SK-MEL-5 (cell line): ENCODE data around the gene TWIST2. TPM values are rescaled to one million over a fixed set of nuclear protein-coding genes. Genes with fewer than 3 reads are reported as not detected.

Experiments
- DNase-seq: peaks from one replicate; pipeline ENCODE4 v3.0.0-alpha.2; 2016; ENCODE audit warnings: low read depth, low spot score
- in situ Hi-C: cut with HindIII; loops from 2 replicates; pipeline ENCODE4 v1.10.0; 2016; ENCODE audit warnings: low sequenced_read_pairs, high pct_unique_total_duplicates, low pct_unique_long_range_greater_than_20kb
- total RNA-seq: library from RNA; depleted of rRNA; stranded (reverse); fragments of >200 nt; shearing (Covaris generic); gene quantifications from 2 replicates; pipeline ENCODE4 v1.2.3, GENCODE V29; 2014

TWIST2 gene
- total RNA-seq, 1 experiment from 2014 or later, result not detected

DNA sequence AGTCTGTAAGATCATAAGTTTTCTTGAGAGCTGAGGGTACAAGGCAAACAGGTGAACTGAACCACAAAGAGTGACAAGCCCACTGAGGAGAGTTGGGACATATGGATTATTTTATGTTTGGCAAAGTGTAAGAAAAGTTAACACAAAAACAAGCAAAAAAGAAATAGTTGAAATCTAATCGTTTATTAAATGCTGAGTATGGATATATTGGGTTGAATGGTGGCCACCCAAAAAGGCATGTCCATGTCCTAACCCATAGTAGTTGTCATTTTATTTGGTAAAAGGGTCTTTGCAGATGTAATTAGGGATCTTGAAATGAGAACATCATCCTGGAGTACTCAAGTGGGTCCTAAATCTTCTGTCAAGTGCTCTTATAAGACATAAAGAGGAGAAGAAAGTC, 24.9 kb upstream of the TWIST2 start:
- in situ Hi-C loops, result no loop called here
- no peak for DNase-seq

DNA sequence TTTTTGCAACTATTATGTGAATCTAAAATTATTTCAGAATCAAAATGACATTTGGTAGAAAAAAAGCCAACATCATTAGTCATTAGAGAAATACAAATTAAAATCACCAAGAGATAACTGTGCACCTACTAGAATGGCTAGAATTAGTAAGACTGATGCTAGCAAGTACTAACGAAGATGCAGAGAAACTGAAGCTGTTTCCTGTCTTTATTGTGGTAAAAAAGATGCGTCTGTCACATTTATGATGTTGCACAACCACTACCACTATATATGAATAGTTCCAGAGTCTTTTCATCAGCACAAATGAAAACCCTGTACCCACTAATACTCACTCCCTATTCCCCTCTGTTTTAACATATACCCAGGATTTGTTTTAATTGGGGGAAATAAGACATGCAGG, 16.7 kb upstream of the TWIST2 start:
- DNase-seq, result no peak
- in situ Hi-C loops, result no loop called here

GRCh38 chr2:238834982-238835381, 12.9 kb upstream of the TWIST2 start:
- DNase-seq, result no peak
- in situ Hi-C loops, result no loop called here

DNA sequence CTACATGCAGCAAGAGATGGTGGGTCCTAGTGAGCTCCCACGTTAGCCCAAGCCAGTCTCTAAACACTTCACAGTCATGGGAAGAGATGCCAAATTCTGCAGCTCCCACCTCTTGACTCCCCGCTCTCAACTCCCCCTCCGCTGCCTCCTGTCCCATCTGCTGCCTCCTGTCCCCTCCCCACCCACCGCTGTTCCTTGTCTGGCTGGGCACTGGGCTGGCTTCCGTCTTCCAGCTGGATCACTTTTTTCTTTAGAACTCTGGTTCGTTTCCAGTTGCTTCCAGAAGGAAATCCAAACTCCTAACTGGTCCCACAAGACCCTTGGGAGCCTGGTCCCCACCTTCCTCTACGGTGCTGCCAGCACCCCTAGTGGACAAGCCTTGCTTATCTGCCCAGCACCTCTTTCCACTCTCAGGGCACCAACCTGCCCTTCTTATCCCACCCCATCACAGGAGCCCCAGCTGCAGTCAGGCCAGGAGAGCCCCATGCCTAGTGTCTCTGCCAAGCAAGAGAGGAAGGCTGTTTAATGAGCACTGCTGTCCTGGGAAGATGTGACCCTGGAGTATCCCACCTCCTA, 12.1 kb upstream of the TWIST2 start:
- no peak for DNase-seq
- in situ Hi-C loops, result no loop called here

GRCh38 chr2:238838786-238839327, 9.0 kb upstream of the TWIST2 start:
- DNase-seq, result no peak
- in situ Hi-C loops, result no loop called here

DNA sequence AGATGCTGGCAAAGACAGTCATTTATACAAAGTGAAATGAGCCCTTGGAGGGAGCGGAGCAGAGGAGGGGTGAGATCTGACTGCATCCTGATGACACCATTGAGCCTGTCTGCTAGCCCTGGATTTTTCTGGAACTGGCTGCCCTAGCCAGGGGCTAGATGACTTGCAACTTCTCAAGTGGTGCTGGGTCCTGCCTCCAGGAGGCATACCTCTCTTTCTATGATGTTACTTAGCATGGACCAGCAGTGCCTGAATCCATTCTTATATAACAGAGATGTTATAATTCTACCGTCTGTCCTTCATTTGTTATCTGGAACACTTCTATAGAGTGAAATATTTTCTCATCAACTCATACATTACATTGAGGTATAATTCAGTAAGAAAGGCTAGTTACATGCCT, 8.5 kb upstream of the TWIST2 start:
- no peak for DNase-seq
- in situ Hi-C loops, result no loop called here

DNA sequence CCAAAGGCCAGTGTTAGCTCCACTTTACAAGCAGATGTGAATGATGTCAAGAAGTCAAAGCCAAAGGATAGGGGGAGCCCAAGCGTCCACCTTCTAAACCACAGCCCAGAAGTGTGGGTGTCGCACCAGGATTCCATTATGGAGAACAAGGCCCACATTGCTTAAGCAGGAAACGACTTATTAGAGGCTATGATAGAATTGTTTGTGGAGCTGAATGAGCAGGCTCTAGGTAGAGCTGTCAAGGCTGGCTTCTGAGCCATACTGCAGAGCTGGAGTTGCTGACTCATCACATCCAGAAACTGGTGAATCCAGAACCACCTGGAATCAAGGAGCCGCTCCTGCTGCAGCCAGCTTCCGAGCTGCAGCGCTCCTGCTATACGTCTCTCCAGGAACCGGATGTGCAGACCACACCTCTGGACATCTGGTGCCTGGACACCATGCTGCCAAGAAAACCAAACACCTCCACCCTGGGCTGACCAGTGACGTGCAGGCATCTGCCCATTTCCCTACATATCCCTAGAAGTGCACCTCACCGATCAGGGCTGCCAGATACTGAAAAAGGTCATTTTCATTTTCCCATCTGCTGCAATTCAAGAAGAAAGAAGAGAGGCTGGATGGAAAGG, 6.2 kb upstream of the TWIST2 start:
- no peak for DNase-seq
- in situ Hi-C loops, result no loop called here

DNA sequence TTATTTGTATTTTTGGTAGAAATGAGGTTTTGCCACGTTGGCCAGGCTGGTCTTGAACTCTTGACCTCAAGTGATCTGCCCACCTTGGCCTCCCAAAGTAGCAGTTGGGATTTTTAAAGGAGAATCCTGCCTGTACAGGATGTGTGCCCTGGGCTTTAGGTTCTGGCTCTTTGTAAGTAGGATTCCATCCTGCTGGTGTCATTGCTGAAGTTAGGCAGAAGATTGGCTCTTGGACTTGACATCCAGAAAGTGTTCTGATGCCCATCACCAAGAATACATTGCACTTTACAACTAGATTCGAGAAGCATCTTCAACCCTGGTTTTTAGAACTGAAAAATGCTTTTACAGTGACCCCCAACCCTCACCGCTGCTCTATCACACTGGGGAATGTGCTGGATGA, 4.4 kb upstream of the TWIST2 start:
- in situ Hi-C loops, result no loop called here
- no peak for DNase-seq

DNA sequence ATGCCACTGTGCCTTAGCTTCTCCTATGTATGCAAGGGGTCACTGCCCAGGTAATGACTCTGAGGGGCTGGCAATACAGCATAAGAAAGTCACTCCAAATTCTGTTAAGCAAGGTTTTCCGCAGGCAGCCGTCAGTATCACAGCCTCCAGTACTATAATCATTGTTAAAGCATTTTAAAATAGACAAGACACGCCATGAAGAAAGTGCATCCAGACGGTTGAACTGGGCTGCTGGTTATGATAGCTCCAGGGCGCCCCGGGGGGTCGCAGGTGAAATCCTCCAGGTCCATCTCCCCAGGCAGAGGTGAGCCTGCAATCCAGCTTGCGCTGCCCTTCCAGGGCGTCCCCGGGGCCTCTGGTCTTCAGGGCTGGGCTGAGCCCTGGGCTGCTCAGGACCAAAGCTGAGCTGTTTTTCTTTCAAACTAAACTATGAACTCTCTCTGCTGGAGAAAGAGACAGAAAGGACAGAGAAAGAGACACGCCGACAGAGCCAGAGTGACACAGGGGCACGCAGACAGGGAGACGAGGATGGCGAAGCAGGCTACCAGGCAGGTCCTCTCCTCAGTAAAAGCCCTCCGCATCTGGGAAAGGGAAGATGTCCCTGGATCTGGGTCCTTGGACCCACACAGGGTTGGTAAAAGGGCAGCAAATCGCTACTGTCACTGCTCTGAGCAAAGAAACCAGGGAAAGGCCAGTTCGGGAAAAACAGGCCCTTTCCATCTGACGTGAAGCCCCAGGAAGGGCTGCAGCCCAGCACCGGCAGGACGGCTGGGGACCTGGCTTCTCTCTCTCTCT, 2.1 kb upstream of the TWIST2 start:
- no peak for DNase-seq
- in situ Hi-C loops, result no loop called here

DNA sequence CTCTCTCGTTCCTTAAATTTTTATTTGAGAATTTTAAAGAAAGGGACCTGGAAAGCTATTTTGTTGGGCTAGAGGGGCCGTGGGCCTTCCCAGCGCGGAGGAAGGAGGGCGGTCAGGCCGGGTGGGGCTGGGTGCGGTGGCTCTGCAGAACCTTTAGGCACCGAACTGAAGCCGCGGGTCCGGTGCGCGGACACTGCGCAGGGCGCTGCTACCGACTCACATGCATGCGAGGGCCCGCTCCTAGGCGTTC, 1.6 kb upstream of the TWIST2 start:
- DNase-seq, result no peak
- in situ Hi-C loops, result no loop called here

DNA sequence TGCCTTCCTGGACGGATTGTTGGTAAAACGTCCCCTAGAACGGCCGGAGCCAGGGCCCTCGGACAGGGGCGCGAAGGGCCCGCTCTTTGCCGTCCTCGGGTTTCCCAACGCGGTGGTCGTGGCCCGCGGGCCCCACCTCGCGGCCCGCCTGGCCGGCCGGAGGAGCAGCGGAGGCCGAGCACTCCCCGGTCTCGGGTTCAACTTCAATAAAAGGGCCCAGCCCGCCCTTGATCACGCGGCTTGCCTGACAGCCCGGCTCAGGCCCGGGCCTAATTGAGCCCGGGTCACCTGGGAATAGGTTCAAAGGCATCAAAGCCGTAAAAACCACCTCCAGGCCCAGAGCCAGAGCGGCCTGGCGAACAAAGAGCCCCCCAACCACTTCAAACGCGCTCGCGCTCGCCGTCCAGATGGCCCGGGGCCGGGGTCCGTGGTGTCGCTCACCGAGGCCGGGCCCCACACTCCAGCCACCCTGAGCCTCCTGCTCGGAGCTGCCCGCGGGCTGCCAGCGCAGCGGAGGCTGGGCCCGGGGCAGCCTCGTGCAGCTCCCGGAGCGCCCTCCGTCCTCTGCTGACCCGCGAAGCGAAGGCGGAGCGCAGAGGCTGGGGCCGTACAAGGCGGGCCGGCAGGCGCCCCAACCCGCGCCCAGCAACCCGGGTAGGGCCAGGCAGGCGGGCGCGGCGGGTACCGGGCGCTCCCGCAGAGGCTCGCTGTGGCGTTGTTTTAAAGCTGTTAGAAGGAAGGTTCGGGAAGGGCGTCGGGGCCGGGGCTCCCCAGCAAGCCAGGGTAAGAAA, 1.1 kb upstream of the TWIST2 start:
- no peak for DNase-seq
- in situ Hi-C loops, result no loop called here

DNA sequence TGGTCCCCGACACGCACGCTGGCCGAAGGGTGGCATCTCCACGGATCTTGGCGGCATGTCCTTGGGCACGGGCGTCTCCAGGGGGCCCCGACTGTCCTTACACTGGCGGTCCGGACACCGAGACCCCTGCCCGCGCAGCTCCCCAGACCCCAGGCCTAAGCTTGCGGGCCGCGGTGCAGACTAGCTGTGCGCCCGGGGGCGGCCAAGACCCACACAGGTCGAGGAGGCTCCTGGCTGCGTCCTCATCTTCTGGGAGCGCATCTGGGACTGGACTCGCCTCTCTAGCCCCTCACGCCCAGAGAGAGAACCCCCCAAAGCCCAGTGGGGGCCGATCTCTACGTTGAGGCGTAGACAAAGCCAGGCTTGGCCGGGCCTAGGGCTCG, 475 bp upstream of the TWIST2 start:
- in situ Hi-C loops, result no loop called here

DNA sequence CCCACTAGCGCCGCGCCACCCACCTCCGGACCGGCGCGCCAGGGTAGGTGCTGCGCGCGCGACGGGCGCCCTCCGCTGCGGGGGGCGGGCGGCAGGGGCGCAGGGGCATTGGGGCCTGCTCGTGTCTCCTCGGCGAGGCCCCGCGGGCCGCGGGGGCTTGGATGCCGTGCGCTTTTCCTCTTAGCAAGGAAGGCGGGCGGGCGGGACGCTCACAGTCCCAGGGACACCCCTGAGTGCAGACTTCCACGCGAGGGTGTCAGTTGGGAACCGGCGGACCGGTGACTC, 748 bp downstream of the TWIST2 start:
- in situ Hi-C loops, result no loop called here
- DNase-seq, result no peak

More for the DNA sequence above, 475 bp upstream of the TWIST2 start:
- no peak for DNase-seq

DNA sequence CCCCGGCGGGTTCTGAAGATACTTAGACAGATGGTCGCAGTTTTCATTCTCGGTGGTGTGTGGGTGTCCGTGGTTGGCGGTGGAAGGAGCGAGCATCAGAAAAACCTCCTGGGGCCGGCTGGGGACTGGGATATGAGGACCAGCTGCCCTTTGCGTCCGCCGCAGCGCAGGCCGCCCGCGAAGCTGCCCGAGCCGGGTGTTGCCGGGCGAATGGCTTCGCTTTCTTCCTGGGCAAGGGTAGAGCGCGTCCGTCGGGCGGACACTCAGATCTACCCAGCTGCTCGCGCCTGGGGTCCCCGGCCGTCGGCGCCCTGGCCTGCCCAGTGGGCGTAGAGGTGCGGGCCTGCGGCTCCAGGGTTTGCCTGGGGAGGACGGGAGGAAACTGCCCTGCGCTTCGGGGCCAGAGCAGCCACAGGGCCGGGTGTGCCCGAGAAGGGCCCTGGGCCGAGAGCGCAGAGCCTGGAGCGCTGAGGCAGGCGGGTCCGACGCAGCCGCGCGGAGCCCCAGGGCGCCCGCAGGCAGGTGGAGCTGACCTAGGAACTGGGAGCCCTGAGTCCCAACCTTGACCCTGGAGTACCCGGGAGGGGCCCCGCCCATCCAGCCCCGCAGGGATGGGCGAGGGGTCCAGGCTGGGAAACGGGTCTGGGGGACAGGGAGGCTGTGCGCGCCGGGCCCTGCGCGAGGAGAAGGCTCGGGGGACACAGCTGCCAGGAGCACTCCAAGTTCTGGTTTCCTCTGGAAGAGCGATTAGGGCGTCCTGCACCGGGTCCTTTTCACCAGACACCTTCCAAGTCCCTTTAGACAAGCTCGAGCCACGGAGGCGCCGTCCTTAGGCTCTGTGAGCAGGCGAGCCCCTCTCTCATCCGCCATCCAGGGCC, 1.3 kb downstream of the TWIST2 start:
- DNase-seq, result no peak
- in situ Hi-C loops, result no loop called here

DNA sequence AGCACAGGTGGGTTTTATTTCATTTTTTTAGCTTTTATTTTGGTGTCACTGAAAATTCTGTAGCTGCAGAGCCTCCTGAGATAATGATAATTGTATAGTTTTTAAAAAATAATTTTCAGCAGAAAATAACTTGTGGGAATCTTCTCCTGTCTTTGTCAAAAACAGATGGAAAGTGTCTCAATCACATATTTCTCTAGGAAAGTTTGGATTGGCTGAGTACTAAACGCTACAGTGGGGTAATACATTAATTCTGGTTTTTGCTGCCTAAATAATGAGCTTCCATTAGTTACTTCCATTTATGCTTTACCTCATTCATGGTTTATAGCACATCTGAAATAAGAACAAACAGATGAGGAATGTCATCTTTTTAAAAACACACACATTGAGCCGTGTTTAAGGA, 2.2 kb downstream of the TWIST2 start:
- in situ Hi-C loops, result no loop called here
- DNase-seq, result no peak

GRCh38 chr2:238851026-238851425, 3.1 kb downstream of the TWIST2 start:
- DNase-seq, result no peak
- in situ Hi-C loops, result no loop called here

- no peak for DNase-seq
- in situ Hi-C loops, result no loop called here
Measured at GRCh38 chr2:238851761-238852160, 3.9 kb downstream of the TWIST2 start.
